ENCODE data around the gene MCF2L2. TPM values are rescaled to one million over a fixed set of nuclear protein-coding genes. Genes with fewer than 3 reads are reported as not detected.

MCF2L2 gene
- polyA plus RNA-seq, 1 donor from 2014 or later, result 9.3 TPM

DNA sequence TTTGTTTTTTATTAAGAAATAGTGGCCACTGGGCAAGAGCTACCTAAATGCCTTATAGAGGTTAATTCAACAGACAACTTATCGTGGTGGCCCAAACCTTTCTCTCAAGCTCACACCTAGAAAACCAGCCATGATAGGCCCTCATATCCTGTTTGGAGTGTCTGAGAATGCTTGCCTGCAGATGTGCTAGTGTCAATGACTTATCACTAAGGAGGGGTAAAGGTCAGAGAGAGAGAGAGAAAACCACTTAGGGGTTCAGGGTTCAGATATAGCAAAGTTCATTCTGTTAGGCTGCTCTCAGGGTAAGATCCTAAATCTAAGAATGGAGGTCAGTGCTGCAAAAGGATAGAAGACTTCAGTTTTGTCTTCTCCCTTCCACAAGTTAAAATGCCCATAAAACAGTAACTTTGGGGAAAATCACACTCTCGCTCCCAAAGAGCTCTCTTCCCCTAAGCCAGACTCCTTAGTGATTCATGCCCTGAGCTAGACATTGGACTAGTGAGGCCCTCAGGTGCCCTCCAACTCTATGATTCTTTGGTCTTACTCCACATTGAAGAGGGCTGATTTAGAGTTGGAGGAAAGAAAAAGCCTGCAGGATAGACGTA, 205.7 kb downstream of the MCF2L2 start (continued):
- no peak for TF ChIP-seq MXI1 (conservative IDR thresholded peaks at IDR 0.05; ENCODE audit: poor library complexity, severe bottlenecking)

DNA sequence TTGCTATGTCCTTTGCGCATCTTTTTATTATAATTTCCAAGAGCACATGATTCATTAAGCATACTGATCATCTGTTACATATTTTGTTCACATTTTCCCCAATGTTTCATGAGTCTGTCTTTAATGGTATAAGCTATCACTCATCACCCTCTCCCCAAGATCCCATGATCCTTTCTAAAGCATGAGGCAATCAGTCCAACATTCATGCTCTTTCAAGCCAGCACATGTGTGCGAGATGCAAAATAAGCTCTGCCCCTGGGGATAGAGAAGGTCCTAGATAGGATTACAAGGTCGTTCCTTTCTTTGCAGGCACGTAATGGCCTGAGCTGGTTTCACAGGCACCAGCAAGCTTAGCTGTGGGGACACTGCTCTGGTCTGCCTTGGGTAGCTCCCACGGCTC, 207.6 kb downstream of the MCF2L2 start:
- Histone ChIP-seq H3K4me2 (ENCODE audit: low read length) (no peak overlapping the region), H3K36me3 (ENCODE audit: insufficient read depth, low read length) (no peaks in the 10 kb centered on the region), H3K27me3 (ENCODE audit: insufficient read depth, low read depth, low read length) (no peaks in the 10 kb centered on the region), H3F3A (ENCODE audit: insufficient read depth, low read length, poor library complexity, severe bottlenecking) (no peaks in the 10 kb centered on the region), H4K20me1 (ENCODE audit: insufficient read depth) (no peaks in the 10 kb centered on the region), H3K4me3 (ENCODE audit: low read length) (no peak overlapping the region), H2AFZ (ENCODE audit: low read depth, low read length) (no peak overlapping the region), H3K27ac (ENCODE audit: low read length) (no peak overlapping the region), H3K79me2 (replicated peaks; ENCODE audit: insufficient read depth, low read length) (no peaks in the 10 kb centered on the region), H3K9me2 (ENCODE audit: insufficient read depth, low read length) (no peaks in the 10 kb centered on the region), H3K9me3 (ENCODE audit: low read length) (no peaks in the 10 kb centered on the region), H3K9ac (ENCODE audit: low read length) (no peak overlapping the region)
- TF ChIP-seq, protein P1, sequence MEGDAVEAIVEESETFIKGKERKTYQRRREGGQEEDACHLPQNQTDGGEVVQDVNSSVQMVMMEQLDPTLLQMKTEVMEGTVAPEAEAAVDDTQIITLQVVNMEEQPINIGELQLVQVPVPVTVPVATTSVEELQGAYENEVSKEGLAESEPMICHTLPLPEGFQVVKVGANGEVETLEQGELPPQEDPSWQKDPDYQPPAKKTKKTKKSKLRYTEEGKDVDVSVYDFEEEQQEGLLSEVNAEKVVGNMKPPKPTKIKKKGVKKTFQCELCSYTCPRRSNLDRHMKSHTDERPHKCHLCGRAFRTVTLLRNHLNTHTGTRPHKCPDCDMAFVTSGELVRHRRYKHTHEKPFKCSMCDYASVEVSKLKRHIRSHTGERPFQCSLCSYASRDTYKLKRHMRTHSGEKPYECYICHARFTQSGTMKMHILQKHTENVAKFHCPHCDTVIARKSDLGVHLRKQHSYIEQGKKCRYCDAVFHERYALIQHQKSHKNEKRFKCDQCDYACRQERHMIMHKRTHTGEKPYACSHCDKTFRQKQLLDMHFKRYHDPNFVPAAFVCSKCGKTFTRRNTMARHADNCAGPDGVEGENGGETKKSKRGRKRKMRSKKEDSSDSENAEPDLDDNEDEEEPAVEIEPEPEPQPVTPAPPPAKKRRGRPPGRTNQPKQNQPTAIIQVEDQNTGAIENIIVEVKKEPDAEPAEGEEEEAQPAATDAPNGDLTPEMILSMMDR (IDR thresholded peaks at IDR 0.05; ENCODE audit: poor library complexity, severe bottlenecking), result no peak
- TF ChIP-seq SMC3 (conservative IDR thresholded peaks at IDR 0.05; ENCODE audit: poor library complexity), result no peak
- no peak for TF ChIP-seq RAD21 (conservative IDR thresholded peaks at IDR 0.05)
- no peak for TF ChIP-seq TAF1 (IDR thresholded peaks at IDR 0.05; ENCODE audit: low read depth)
- TF ChIP-seq EZH2 (IDR thresholded peaks at IDR 0.05; ENCODE audit: borderline replicate concordance, insufficient read depth, low read length, poor library complexity, severe bottlenecking), result no peak
- TF ChIP-seq MXI1 (conservative IDR thresholded peaks at IDR 0.05; ENCODE audit: poor library complexity, severe bottlenecking), result no peak
- TF ChIP-seq, protein P2, sequence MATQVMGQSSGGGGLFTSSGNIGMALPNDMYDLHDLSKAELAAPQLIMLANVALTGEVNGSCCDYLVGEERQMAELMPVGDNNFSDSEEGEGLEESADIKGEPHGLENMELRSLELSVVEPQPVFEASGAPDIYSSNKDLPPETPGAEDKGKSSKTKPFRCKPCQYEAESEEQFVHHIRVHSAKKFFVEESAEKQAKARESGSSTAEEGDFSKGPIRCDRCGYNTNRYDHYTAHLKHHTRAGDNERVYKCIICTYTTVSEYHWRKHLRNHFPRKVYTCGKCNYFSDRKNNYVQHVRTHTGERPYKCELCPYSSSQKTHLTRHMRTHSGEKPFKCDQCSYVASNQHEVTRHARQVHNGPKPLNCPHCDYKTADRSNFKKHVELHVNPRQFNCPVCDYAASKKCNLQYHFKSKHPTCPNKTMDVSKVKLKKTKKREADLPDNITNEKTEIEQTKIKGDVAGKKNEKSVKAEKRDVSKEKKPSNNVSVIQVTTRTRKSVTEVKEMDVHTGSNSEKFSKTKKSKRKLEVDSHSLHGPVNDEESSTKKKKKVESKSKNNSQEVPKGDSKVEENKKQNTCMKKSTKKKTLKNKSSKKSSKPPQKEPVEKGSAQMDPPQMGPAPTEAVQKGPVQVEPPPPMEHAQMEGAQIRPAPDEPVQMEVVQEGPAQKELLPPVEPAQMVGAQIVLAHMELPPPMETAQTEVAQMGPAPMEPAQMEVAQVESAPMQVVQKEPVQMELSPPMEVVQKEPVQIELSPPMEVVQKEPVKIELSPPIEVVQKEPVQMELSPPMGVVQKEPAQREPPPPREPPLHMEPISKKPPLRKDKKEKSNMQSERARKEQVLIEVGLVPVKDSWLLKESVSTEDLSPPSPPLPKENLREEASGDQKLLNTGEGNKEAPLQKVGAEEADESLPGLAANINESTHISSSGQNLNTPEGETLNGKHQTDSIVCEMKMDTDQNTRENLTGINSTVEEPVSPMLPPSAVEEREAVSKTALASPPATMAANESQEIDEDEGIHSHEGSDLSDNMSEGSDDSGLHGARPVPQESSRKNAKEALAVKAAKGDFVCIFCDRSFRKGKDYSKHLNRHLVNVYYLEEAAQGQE (IDR thresholded peaks at IDR 0.05; ENCODE audit: borderline replicate concordance), result no peak
- no peak for TF ChIP-seq EP300 (conservative IDR thresholded peaks at IDR 0.05; ENCODE audit: poor library complexity, severe bottlenecking)
- TF ChIP-seq POLR2AphosphoS5 (IDR thresholded peaks at IDR 0.05), result no peak

DNA sequence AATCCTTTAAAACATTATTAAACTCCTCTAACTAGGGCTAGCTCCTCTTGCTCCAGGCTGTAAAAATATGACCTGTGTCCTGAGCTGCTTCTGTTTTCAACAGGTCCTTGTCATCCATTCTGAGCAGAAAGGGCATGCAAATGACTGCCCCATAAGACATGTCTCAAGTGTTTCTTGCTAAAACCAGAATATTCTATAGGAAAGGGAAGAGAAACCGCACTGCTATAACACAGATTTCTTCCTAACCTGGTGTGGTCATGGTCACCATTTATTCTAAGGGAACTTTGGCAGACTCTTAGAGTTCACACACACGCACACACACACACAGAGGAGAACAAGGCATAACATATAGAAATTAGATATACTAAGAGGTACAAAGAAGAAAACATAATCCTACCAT, 209.6 kb downstream of the MCF2L2 start:
- H3K4me3 ChIP-seq (ENCODE audit: low read length), result no peak overlapping the region
- no peaks in the 10 kb centered on the region for H3K9me2 ChIP-seq (ENCODE audit: insufficient read depth, low read length)
- H3F3A ChIP-seq (ENCODE audit: insufficient read depth, low read length, poor library complexity, severe bottlenecking), result no peaks in the 10 kb centered on the region
- H2AFZ ChIP-seq (ENCODE audit: low read depth, low read length), result no peak overlapping the region
- TF ChIP-seq, protein P2 (IDR thresholded peaks at IDR 0.05; ENCODE audit: borderline replicate concordance), result no peak
- TF ChIP-seq EZH2 (IDR thresholded peaks at IDR 0.05; ENCODE audit: borderline replicate concordance, insufficient read depth, low read length, poor library complexity, severe bottlenecking) (no peak), EP300 (conservative IDR thresholded peaks at IDR 0.05; ENCODE audit: poor library complexity, severe bottlenecking) (no peak), MXI1 (conservative IDR thresholded peaks at IDR 0.05; ENCODE audit: poor library complexity, severe bottlenecking) (no peak), TAF1 (IDR thresholded peaks at IDR 0.05; ENCODE audit: low read depth) (no peak), RAD21 (conservative IDR thresholded peaks at IDR 0.05) (no peak)
- TF ChIP-seq, protein P1 (IDR thresholded peaks at IDR 0.05; ENCODE audit: poor library complexity, severe bottlenecking), result no peak
- no peaks in the 10 kb centered on the region for H3K79me2 ChIP-seq (replicated peaks; ENCODE audit: insufficient read depth, low read length)
- no peak overlapping the region for H3K9ac ChIP-seq (ENCODE audit: low read length)
- H3K4me2 ChIP-seq (ENCODE audit: low read length), result no peak overlapping the region
- no peak overlapping the region for H3K27ac ChIP-seq (ENCODE audit: low read length)
- no peaks in the 10 kb centered on the region for H3K27me3 ChIP-seq (ENCODE audit: insufficient read depth, low read depth, low read length)
- no peaks in the 10 kb centered on the region for H4K20me1 ChIP-seq (ENCODE audit: insufficient read depth)
- H3K9me3 ChIP-seq (ENCODE audit: low read length), result no peaks in the 10 kb centered on the region
- no peaks in the 10 kb centered on the region for H3K36me3 ChIP-seq (ENCODE audit: insufficient read depth, low read length)
